ENCODE measurements around the gene GIPC1.
A peak's percentile ranks its signal among the peaks of the same experiment; 100 is the strongest.
"Not testable (repeated sequence)": the region's sequence is repeated elsewhere in the genome, so short reads cannot be mapped to it uniquely, and the experiment has no call there.

Gene GIPC1

GRCh38 chr19:14515501-14516047 is 19.6 kb upstream of the GIPC1 start:
- Mint-ChIP-seq H3K36me3 (ENCODE audit: insufficient read depth) (peaks cover 71% of the 10 kb centered on the region), H3K27ac (ENCODE audit: low read depth) (peak overlapping the region; percentile 100), H3K4me1 (peaks cover 52% of the 10 kb centered on the region), H3K27me3 (no peaks in the 10 kb centered on the region), H3K4me3 (peak overlapping the region; percentile 94), H3K9me3 (no peaks in the 10 kb centered on the region)
- DNase-seq (ENCODE audit: low spot score in 2 of 2), result no peak
- no peak for ATAC-seq (replicated peaks; ENCODE audit: extremely low read depth, poor library complexity, severe bottlenecking)

DNA sequence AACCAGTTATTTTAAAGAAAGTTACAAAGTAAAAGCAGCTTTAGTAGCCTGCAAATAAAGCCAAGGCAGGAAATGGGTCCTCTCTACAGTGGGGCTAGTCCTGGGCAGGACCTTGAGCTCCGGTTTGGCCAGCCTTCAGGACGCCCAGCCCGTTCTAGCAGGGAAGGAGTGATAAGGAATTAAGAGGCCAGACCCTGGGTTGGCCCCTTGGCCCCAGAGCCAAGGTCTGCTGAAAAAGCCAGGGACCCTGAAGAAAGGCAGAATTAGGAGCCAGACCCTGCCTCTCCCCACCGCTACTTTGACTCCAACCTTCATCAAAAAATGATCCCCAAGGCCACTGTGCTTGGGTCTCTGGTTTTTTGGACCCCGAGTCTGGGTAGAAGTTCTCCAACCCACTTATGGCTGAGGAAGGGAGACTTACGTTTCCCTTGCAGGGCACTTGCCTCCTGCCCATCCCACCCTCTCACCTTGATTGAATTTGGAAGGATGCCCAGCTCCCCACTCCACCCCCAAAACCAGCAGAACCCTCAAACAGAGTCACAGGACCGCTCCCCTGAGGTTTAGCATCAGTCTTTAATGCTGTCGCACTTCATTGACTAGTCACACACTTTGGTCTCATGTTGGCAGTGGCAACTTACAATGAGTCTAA is 18.4 kb upstream of the GIPC1 start:
- Mint-ChIP-seq H3K36me3 (ENCODE audit: insufficient read depth) (peaks cover 73% of the 10 kb centered on the region), H3K4me1 (peaks cover 46% of the 10 kb centered on the region), H3K27ac (ENCODE audit: low read depth) (peak overlapping the region; percentile 100), H3K9me3 (no peaks in the 10 kb centered on the region), H3K27me3 (no peaks in the 10 kb centered on the region), H3K4me3 (peak overlapping the region; percentile 94)
- DNase-seq (ENCODE audit: low spot score in 2 of 2), result no peak
- no peak for ATAC-seq (replicated peaks; ENCODE audit: extremely low read depth, poor library complexity, severe bottlenecking)

GRCh38 chr19:14512406-14512961 is 16.6 kb upstream of the GIPC1 start:
- H3K36me3 Mint-ChIP-seq (ENCODE audit: insufficient read depth), result peaks cover 61% of the 10 kb centered on the region
- DNase-seq (ENCODE audit: low spot score in 2 of 2) (no peak), ATAC-seq (replicated peaks; ENCODE audit: extremely low read depth, poor library complexity, severe bottlenecking) (no peak)
- H3K4me1 Mint-ChIP-seq, result peaks cover 44% of the 10 kb centered on the region
- H3K4me3 Mint-ChIP-seq, result no peak overlapping the region
- no peaks in the 10 kb centered on the region for H3K27me3 Mint-ChIP-seq
- H3K9me3 Mint-ChIP-seq, result no peaks in the 10 kb centered on the region
- H3K27ac Mint-ChIP-seq (ENCODE audit: low read depth), result no peak overlapping the region

- H3K9me3 Mint-ChIP-seq, result no peaks in the 10 kb centered on the region
Measured at GRCh38 chr19:14511229-14511593, 15.3 kb upstream of the GIPC1 start.

DNA sequence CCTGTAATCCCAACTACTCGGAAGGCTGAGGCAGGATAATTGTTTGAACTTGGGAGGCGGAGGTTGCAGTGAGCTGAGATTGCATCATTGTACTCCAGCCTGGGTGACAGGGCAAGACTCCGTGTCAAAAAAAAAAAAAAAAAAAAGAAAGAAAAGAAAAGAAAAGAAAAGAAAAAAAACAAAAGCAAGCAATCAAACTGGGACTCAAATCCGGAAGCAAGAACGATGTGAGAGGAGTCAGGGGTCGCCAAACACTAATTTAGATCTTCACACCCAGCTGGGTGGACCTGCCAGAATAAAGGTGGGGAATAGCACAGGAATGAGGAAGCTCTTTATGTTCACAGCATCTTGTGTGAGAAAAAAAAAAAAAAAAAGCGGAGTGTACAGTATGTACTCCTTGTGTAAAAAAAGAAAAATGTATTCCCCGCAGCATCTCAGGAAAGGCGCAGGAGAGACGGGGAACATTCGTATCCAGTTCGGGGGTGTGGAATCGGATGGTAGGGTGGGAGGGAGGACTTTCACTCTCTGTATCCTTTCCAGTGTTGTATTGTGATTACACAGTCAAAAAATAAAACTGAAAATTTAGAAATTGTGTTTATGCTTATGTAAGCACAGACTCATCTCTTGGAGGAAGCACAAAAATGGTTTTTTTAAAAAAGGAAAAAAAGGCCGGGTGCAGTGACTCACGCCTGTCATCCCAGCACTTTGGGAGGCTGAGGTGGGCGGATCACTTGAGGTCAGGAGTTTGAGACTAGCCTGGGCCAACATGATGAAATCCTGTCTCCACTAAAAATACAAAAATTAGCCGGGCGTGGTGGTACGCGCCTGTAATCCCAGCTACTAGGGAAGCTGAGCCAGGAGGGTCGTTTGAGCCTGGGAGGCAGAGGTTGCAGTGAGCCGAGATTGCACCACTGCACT is 14.6 kb upstream of the GIPC1 start:
- DNase-seq (ENCODE audit: low spot score in 2 of 2) (no peak), ATAC-seq (replicated peaks; ENCODE audit: extremely low read depth, poor library complexity, severe bottlenecking) (no peak)
- peaks cover 53% of the 10 kb centered on the region for H3K36me3 Mint-ChIP-seq (ENCODE audit: insufficient read depth)
- peak overlapping the region; percentile 22 for H3K27ac Mint-ChIP-seq (ENCODE audit: low read depth)
- no peaks in the 10 kb centered on the region for H3K9me3 Mint-ChIP-seq
- no peak overlapping the region for H3K4me3 Mint-ChIP-seq
- H3K27me3 Mint-ChIP-seq, result no peaks in the 10 kb centered on the region
- H3K4me1 Mint-ChIP-seq, result peaks cover 46% of the 10 kb centered on the region

More at GRCh38 chr19:14511229-14511593, 15.3 kb upstream of the GIPC1 start:
- Mint-ChIP-seq H3K4me1 (peaks cover 46% of the 10 kb centered on the region), H3K27me3 (no peaks in the 10 kb centered on the region), H3K27ac (ENCODE audit: low read depth) (peak overlapping the region; percentile 22), H3K36me3 (ENCODE audit: insufficient read depth) (peaks cover 60% of the 10 kb centered on the region), H3K4me3 (no peak overlapping the region)
- no peak for DNase-seq (ENCODE audit: low spot score in 2 of 2)
- no peak for ATAC-seq (replicated peaks; ENCODE audit: extremely low read depth, poor library complexity, severe bottlenecking)

DNA sequence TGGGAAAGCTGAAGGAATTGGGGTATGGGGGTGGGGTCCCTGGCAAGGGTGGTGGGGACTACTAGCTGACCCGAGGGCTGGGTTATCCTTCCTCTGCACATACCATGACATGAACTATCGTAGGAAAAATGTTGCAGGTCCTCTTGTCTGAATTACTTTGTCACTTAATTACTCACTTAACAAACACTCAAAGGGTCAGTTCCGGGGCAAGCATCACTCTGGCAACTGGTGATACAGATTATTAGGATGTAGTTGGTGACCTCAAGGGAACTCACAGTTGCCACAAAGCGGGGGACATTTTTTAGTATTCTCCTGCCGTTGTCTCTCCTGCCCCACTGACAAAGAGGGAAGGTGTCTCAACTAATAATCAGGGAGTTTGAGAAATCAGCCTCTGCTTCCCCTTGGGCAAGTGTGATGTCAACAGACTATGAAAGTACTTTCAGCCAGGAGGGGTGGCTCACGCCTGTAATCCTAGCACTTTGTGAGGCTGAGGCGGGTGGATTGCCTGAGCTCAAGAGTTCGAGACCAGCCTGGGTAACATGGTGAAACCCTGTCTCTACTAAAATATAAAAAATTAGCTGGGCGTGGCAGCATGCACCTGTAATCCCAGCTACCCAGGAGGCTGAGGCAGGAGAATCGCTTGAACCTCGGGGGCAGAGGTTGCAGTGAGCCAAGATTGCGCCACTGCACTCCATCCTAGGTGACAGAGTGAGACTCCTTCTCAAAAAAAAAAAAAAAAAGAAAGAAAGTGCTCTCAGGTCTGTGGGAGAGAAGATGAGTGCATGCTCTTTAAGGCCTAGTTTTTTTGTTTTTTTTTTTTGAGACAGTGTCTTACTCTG is 12.0 kb upstream of the GIPC1 start:
- H3K36me3 Mint-ChIP-seq (ENCODE audit: insufficient read depth), result peaks cover 29% of the 10 kb centered on the region
- peak overlapping the region; percentile 94 for H3K27ac Mint-ChIP-seq (ENCODE audit: low read depth)
- peak overlapping the region; percentile 59 for H3K4me3 Mint-ChIP-seq
- ATAC-seq (replicated peaks; ENCODE audit: extremely low read depth, poor library complexity, severe bottlenecking), result no peak
- DNase-seq (ENCODE audit: low spot score in 2 of 2), result no peak
- H3K9me3 Mint-ChIP-seq, result no peaks in the 10 kb centered on the region
- H3K27me3 Mint-ChIP-seq, result no peaks in the 10 kb centered on the region
- peaks cover 41% of the 10 kb centered on the region for H3K4me1 Mint-ChIP-seq

DNA sequence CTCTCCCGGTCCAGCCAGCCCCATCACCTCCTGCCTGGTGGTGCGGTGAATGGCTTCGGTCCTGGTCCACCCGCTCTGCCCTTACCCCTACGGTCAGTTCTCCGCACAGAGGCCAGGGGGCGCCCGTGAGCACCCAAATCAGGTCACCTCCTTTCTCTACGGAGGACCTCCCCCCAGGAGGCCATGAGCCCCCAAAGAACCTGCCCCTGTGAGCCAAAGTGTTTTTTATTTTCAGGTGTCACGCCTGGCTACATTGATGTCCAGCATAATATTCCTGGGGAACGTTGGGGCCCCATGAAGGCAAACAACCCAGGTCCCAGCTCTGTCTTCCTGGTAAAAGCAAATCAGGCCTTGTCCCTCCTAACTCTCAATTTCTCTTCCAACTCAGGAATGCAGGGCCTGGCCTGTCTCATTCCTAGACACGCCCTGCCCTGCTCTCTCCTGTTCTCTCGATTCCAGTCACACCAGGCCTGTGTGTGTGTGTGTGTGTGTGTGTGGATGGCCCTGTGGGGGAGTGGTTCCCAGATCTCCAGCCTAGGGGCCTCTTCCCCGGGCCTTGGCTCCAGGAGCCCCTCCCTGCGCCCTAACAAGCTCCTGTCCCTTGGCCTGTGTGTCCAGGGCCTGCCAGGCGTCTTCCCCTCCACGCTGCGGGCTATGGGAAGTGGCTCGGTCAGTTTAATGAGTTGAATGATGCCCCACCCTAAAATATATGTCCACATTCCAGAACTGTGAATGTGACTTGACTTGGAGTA is 9.7 kb upstream of the GIPC1 start:
- Mint-ChIP-seq H3K9me3 (no peaks in the 10 kb centered on the region), H3K27me3 (no peaks in the 10 kb centered on the region), H3K4me1 (peaks cover 35% of the 10 kb centered on the region), H3K27ac (ENCODE audit: low read depth) (peak overlapping the region; percentile 94), H3K36me3 (ENCODE audit: insufficient read depth) (peaks cover 19% of the 10 kb centered on the region), H3K4me3 (peak overlapping the region; percentile 59)
- ATAC-seq (replicated peaks; ENCODE audit: extremely low read depth, poor library complexity, severe bottlenecking) (no peak), DNase-seq (ENCODE audit: low spot score in 2 of 2) (peak; percentile 58 to 68)

DNA sequence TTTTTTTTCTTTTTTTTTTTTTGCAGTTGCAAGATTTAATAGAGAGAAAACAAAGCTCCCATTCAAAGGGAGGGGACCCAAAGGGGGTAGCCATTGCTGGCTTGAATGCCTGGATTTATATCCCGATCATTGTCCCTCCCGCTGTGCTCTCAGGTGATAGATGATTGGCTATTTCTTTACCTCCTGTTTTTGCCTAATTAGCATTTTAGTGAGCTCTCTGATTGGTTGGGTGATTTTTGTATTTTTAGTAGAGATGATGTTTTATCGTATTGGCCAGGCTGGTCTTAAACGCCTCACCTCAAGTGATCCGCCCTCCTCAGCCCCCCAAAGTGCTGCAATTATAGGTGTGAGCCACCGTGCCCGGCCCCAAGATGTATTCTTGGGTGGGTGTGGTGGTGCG is 8.6 kb upstream of the GIPC1 start:
- H3K4me1 Mint-ChIP-seq, result peaks cover 35% of the 10 kb centered on the region
- not testable (repeated sequence) for ATAC-seq (replicated peaks; ENCODE audit: extremely low read depth, poor library complexity, severe bottlenecking); H3K4me3 Mint-ChIP-seq; H3K27me3 Mint-ChIP-seq; DNase-seq (ENCODE audit: low spot score in 2 of 2); H3K9me3 Mint-ChIP-seq; H3K27ac Mint-ChIP-seq (ENCODE audit: low read depth)
- peaks cover 16% of the 10 kb centered on the region for H3K36me3 Mint-ChIP-seq (ENCODE audit: insufficient read depth)

DNA sequence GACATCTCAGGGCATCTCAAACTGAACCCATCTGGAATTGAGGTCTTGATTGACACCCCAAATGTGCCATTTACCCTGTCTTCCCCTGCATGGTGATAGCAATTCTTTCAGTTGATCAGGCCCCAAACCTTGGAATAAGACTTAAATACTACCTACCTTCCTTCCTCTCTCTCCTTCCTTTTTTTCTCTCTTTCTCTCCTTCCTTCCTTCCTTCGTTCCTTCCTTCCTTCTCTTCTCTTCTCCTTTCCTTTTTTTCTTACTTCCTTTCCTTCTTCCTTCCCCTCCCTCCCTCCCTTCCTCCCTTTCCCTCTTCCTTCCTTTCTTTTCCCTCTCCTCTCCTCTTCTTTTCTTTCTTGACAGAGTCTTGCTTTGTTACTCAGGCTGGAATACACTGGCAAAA is 7.4 kb upstream of the GIPC1 start:
- Mint-ChIP-seq H3K4me1 (peaks cover 35% of the 10 kb centered on the region), H3K27ac (ENCODE audit: low read depth) (peak overlapping the region; percentile 74)
- ATAC-seq (replicated peaks; ENCODE audit: extremely low read depth, poor library complexity, severe bottlenecking), result no peak

GRCh38 chr19:14502334-14503092 is 6.6 kb upstream of the GIPC1 start:
- no peak overlapping the region for H3K27ac Mint-ChIP-seq (ENCODE audit: low read depth)
- no peak for DNase-seq (ENCODE audit: low spot score in 2 of 2)
- no peaks in the 10 kb centered on the region for H3K9me3 Mint-ChIP-seq
- peaks cover 12% of the 10 kb centered on the region for H3K36me3 Mint-ChIP-seq (ENCODE audit: insufficient read depth)
- no peak overlapping the region for H3K4me3 Mint-ChIP-seq
- H3K4me1 Mint-ChIP-seq, result peaks cover 30% of the 10 kb centered on the region
- ATAC-seq (replicated peaks; ENCODE audit: extremely low read depth, poor library complexity, severe bottlenecking), result no peak
- H3K27me3 Mint-ChIP-seq, result no peaks in the 10 kb centered on the region

More for the DNA sequence above, 7.4 kb upstream of the GIPC1 start:
- DNase-seq (ENCODE audit: low spot score in 2 of 2), result no peak
- H3K4me3 Mint-ChIP-seq, result no peak overlapping the region
- no peaks in the 10 kb centered on the region for H3K27me3 Mint-ChIP-seq
- H3K9me3 Mint-ChIP-seq, result no peaks in the 10 kb centered on the region
- H3K36me3 Mint-ChIP-seq (ENCODE audit: insufficient read depth), result peaks cover 12% of the 10 kb centered on the region

Data from central memory CD8-positive, alpha-beta T cell (primary cell).